Neural progenitor cell (in vitro differentiated cells): ENCODE measurements around the gene ACVR1C. TPM values are rescaled to one million over a fixed set of nuclear protein-coding genes. Genes with fewer than 3 reads are reported as not detected.

Experiments
- DNase-seq: peaks from one replicate; pipeline ENCODE4 v3.0.0-alpha.2; 2016; ENCODE audit warnings: low spot score
- H2AFZ ChIP-seq: fragments of 200-600 bp; sonication (generic); replicated peaks from 2 replicates; pipeline ENCODE4 v1.6.1; 2016; ENCODE audit warnings: antibody characterized with exemption
- H3F3A ChIP-seq: fragments of 200-600 bp; sonication (generic); 2 replicates; pipeline ENCODE4 v1.6.1; 2016; ENCODE audit warnings: antibody characterized with exemption, low read depth
- H3K27ac ChIP-seq: fragments of 200-600 bp; sonication (generic); 2 replicates; pipeline ENCODE4 v1.5.1; 2016; ENCODE audit warnings: mild to moderate bottlenecking
- H3K27me3 ChIP-seq: fragments of 200-600 bp; sonication (generic); 2 replicates; pipeline ENCODE4 v1.6.1; 2016; ENCODE audit warnings: mild to moderate bottlenecking, moderate library complexity
- H3K36me3 ChIP-seq: fragments of 200-600 bp; sonication (generic); 2 replicates; pipeline ENCODE4 v1.5.1; 2016
- H3K4me1 ChIP-seq: fragments of 200-600 bp; sonication (generic); 2 replicates; pipeline ENCODE4 v1.6.1; 2016; ENCODE audit warnings: mixed run types
- H3K4me2 ChIP-seq: fragments of 200-600 bp; sonication (generic); 2 replicates; pipeline ENCODE4 v1.6.1; 2016
- H3K4me3 ChIP-seq: fragments of 200-600 bp; sonication (generic); 2 replicates; pipeline ENCODE4 v1.5.1; 2016
- H3K79me2 ChIP-seq: fragments of 200-600 bp; sonication (generic); 2 replicates; pipeline ENCODE4 v1.6.1; 2016; ENCODE audit warnings: low read depth
- H3K9ac ChIP-seq: fragments of 200-600 bp; sonication (generic); 2 replicates; pipeline ENCODE4 v1.6.1; 2016
- H3K9me3 ChIP-seq: fragments of 200-600 bp; sonication (generic); 2 replicates; pipeline ENCODE4 v1.5.1; 2016; ENCODE audit warnings: low read depth
- H4K20me1 ChIP-seq: fragments of 200-600 bp; sonication (generic); 2 replicates; pipeline ENCODE4 v1.6.1; 2016; ENCODE audit warnings: low read depth
- H3K27ac Mint-ChIP-seq: 3 replicates; pipeline ENCODE4 v1.8.0; 2021; ENCODE audit warnings: mixed read lengths
- H3K27me3 Mint-ChIP-seq: 2 replicates; pipeline ENCODE4 v1.8.0; 2022; ENCODE audit warnings: low read depth, mild to moderate bottlenecking, inconsistent platforms, moderate library complexity, mixed read lengths; ENCODE audit not compliant: insufficient read depth
- H3K36me3 Mint-ChIP-seq: 3 replicates; pipeline ENCODE4 v1.8.0; 2021; ENCODE audit warnings: mixed read lengths
- H3K4me1 Mint-ChIP-seq: 3 replicates; pipeline ENCODE4 v1.8.0; 2021; ENCODE audit warnings: mixed read lengths
- H3K4me3 Mint-ChIP-seq: 3 replicates; pipeline ENCODE4 v1.8.0; 2021; ENCODE audit warnings: mild to moderate bottlenecking, moderate library complexity, mixed read lengths
- H3K9me3 Mint-ChIP-seq: 3 replicates; pipeline ENCODE4 v1.8.0; 2020; ENCODE audit warnings: mixed read lengths
- CTCF ChIP-seq: fragments of 200-600 bp; sonication (generic); IDR thresholded peaks from 2 replicates; pipeline ENCODE4 v1.5.1; 2017; ENCODE audit warnings: antibody characterized with exemption, mild to moderate bottlenecking
- EZH2 ChIP-seq: fragments of 200-600 bp; sonication (generic); IDR thresholded peaks from 2 replicates; pipeline ENCODE4 v1.6.1; 2017; ENCODE audit warnings: antibody characterized with exemption, mild to moderate bottlenecking, moderate library complexity
- EZH2phosphoT487 ChIP-seq: fragments of 200-600 bp; sonication (generic); IDR thresholded peaks from 2 replicates; pipeline ENCODE4 v1.6.1; 2017; ENCODE audit warnings: antibody characterized with exemption
- total RNA-seq: library from RNA; depleted of rRNA; stranded (reverse); fragments of >200 nt; gene quantifications from 2 replicates; pipeline ENCODE4 v1.2.3, GENCODE V29; 2015; ENCODE audit warnings: low replicate concordance

The ACVR1C gene
- total RNA-seq, 1 donor from 2014 or later = 3.0 TPM

GRCh38 chr2:157500334-157500733, 128.3 kb downstream of the ACVR1C start:
- Mint-ChIP-seq H3K27me3 (no peaks in the 10 kb centered on the region), H3K36me3 (no peaks in the 10 kb centered on the region), H3K27ac (no peak overlapping the region), H3K9me3 (no peaks in the 10 kb centered on the region), H3K4me1 (no peaks in the 10 kb centered on the region), H3K4me3 (no peak overlapping the region)
- H3K36me3 ChIP-seq = no peaks in the 10 kb centered on the region
- H3K79me2 ChIP-seq = no peaks in the 10 kb centered on the region
- H3K27me3 ChIP-seq = no peaks in the 10 kb centered on the region
- DNase-seq = no peak
- H2AFZ ChIP-seq = no peak overlapping the region
- no peaks in the 10 kb centered on the region for H3K4me1 ChIP-seq
- TF ChIP-seq EZH2 = no peak
- no peak for TF ChIP-seq CTCF
- no peak for TF ChIP-seq EZH2phosphoT487
- no peak overlapping the region for H3K9ac ChIP-seq
- no peak overlapping the region for H3K27ac ChIP-seq
- H3K4me2 ChIP-seq = no peak overlapping the region
- no peaks in the 10 kb centered on the region for H3F3A ChIP-seq
- no peaks in the 10 kb centered on the region for H3K9me3 ChIP-seq
- H3K4me3 ChIP-seq = no peak overlapping the region
- H4K20me1 ChIP-seq = no peaks in the 10 kb centered on the region

- Mint-ChIP-seq H3K36me3 (no peaks in the 10 kb centered on the region), H3K27ac (no peak overlapping the region), H3K9me3 (no peaks in the 10 kb centered on the region), H3K4me3 (no peak overlapping the region), H3K27me3 (no peaks in the 10 kb centered on the region), H3K4me1 (no peaks in the 10 kb centered on the region)
- Histone ChIP-seq H3K36me3 (no peaks in the 10 kb centered on the region), H3K27me3 (no peaks in the 10 kb centered on the region), H3K79me2 (no peaks in the 10 kb centered on the region), H3K9ac (no peak overlapping the region), H4K20me1 (no peaks in the 10 kb centered on the region), H3F3A (no peaks in the 10 kb centered on the region), H3K4me1 (no peaks in the 10 kb centered on the region), H3K9me3 (no peaks in the 10 kb centered on the region), H3K4me2 (no peak overlapping the region), H3K4me3 (no peak overlapping the region), H2AFZ (no peak overlapping the region), H3K27ac (no peak overlapping the region)
- no peak for DNase-seq
- no peak for TF ChIP-seq EZH2phosphoT487
- no peak for TF ChIP-seq CTCF
- TF ChIP-seq EZH2 = no peak
Measured at GRCh38 chr2:157498483-157498882, 130.2 kb downstream of the ACVR1C start.

- TF ChIP-seq EZH2phosphoT487 (no peak), CTCF (peak; percentile 89)
- H3K9ac ChIP-seq = no peak overlapping the region
- H3K27me3 Mint-ChIP-seq = no peaks in the 10 kb centered on the region
Measured at GRCh38 chr2:157497638-157498314, 130.9 kb downstream of the ACVR1C start.

More at GRCh38 chr2:157497638-157498314, 130.9 kb downstream of the ACVR1C start:
- H3K9me3 ChIP-seq = no peaks in the 10 kb centered on the region
- Mint-ChIP-seq H3K4me3 (no peak overlapping the region), H3K4me1 (no peaks in the 10 kb centered on the region), H3K27ac (no peak overlapping the region), H3K36me3 (no peaks in the 10 kb centered on the region), H3K9me3 (no peaks in the 10 kb centered on the region)
- peak overlapping the region; percentile 23 for H2AFZ ChIP-seq
- no peaks in the 10 kb centered on the region for H3K27me3 ChIP-seq
- no peaks in the 10 kb centered on the region for H3K36me3 ChIP-seq
- no peaks in the 10 kb centered on the region for H4K20me1 ChIP-seq
- no peak overlapping the region for H3K4me2 ChIP-seq
- no peak overlapping the region for H3K27ac ChIP-seq
- no peaks in the 10 kb centered on the region for H3K79me2 ChIP-seq
- peak; percentile 65 for DNase-seq
- H3K4me3 ChIP-seq = no peak overlapping the region
- no peaks in the 10 kb centered on the region for H3K4me1 ChIP-seq
- H3F3A ChIP-seq = no peaks in the 10 kb centered on the region
